GM12872 (cell line): ENCODE data around the gene BEAN1.

Experiments used
- CTCF ChIP-seq: IDR thresholded peaks from 3 replicates; pipeline ENCODE4 v1.5.1; 2011; ENCODE audit warnings: low read depth, mild to moderate bottlenecking, low read length, moderate library complexity; ENCODE audit not compliant: insufficient read depth

BEAN1 gene

GRCh38 chr16:66477028-66477515 lies 50.0 kb downstream of the BEAN1 start:
- no peak for TF ChIP-seq CTCF

GRCh38 chr16:66478733-66479511 lies 51.8 kb downstream of the BEAN1 start:
- TF ChIP-seq CTCF: peak; percentile 96

GRCh38 chr16:66479661-66480264 lies 52.7 kb downstream of the BEAN1 start:
- no peak for TF ChIP-seq CTCF

GRCh38 chr16:66480265-66481080 lies 53.4 kb downstream of the BEAN1 start:
- no peak for TF ChIP-seq CTCF

GRCh38 chr16:66481081-66481942 lies 54.2 kb downstream of the BEAN1 start:
- TF ChIP-seq CTCF: no peak

GRCh38 chr16:66481943-66482390 lies 54.9 kb downstream of the BEAN1 start:
- TF ChIP-seq CTCF: no peak
